ACC112 (cell line): Measurements from ENCODE around the gene LSM7.

Experiments
- H2AFZ ChIP-seq: fragments of 200-600 bp; sonication (generic); one replicate; pipeline ENCODE4 v1.6.0; 2017; ENCODE audit warnings: antibody characterized with exemption, low read length; ENCODE audit not compliant: unreplicated experiment
- H3K27ac ChIP-seq: fragments of 200-600 bp; sonication (generic); 2 replicates; pipeline ENCODE4 v1.5.1; 2014; ENCODE audit warnings: low read depth, mild to moderate bottlenecking, antibody characterized with exemption, low read length, moderate library complexity
- H3K27me3 ChIP-seq: fragments of 200-600 bp; sonication (generic); 2 replicates; pipeline ENCODE4 v1.6.1; 2014; ENCODE audit warnings: mild to moderate bottlenecking, antibody characterized with exemption, low read length, moderate library complexity, mixed read lengths; ENCODE audit not compliant: insufficient read depth
- H3K36me3 ChIP-seq: fragments of 200-600 bp; sonication (generic); 2 replicates; pipeline ENCODE4 v1.6.1; 2016; ENCODE audit warnings: mild to moderate bottlenecking, antibody characterized with exemption, low read length, moderate library complexity, mixed read lengths; ENCODE audit not compliant: insufficient read depth
- H3K4me1 ChIP-seq: fragments of 200-600 bp; sonication (generic); one replicate; pipeline ENCODE4 v1.6.1; 2016; ENCODE audit warnings: low read length, mixed read lengths; ENCODE audit not compliant: insufficient read depth, unreplicated experiment, control insufficient read depth
- H3K4me3 ChIP-seq: fragments of 200-600 bp; sonication (generic); 2 replicates; pipeline ENCODE4 v1.5.1; 2014; ENCODE audit warnings: mild to moderate bottlenecking, low read depth, low read length
- H3K79me2 ChIP-seq: fragments of 200-600 bp; sonication (generic); one replicate; pipeline ENCODE4 v1.6.0; 2016; ENCODE audit warnings: low read length; ENCODE audit not compliant: control insufficient read depth, unreplicated experiment, insufficient read depth

LSM7 gene

GRCh38 chr19:2291185-2291751, 37.1 kb downstream of the LSM7 start:
- H3K36me3 ChIP-seq: no peaks in the 10 kb centered on the region
- 0 out of 2 replicates have a peak overlapping the region, but pooled peaks have one; percentile 16 for H3K4me3 ChIP-seq
- peaks cover 31% of the 10 kb centered on the region for H3K27me3 ChIP-seq
- H2AFZ ChIP-seq: no peak overlapping the region
- H3K79me2 ChIP-seq: no peaks in the 10 kb centered on the region
- H3K4me1 ChIP-seq: peaks cover 8% of the 10 kb centered on the region
- no peak overlapping the region for H3K27ac ChIP-seq

- H3K79me2 ChIP-seq: no peaks in the 10 kb centered on the region
- peak overlapping the region; percentile 59 for H3K4me3 ChIP-seq
- H3K27ac ChIP-seq: no peak overlapping the region
- H3K27me3 ChIP-seq: peaks cover 31% of the 10 kb centered on the region
- no peaks in the 10 kb centered on the region for H3K36me3 ChIP-seq
- peaks cover 8% of the 10 kb centered on the region for H3K4me1 ChIP-seq
- H2AFZ ChIP-seq: no peak overlapping the region
Measured at GRCh38 chr19:2290441-2291184, 37.8 kb downstream of the LSM7 start.

GRCh38 chr19:2289714-2290435, 38.5 kb downstream of the LSM7 start:
- H2AFZ ChIP-seq: no peak overlapping the region
- H3K4me3 ChIP-seq: peak overlapping the region; percentile 59
- no peak overlapping the region for H3K27ac ChIP-seq
- H3K36me3 ChIP-seq: no peaks in the 10 kb centered on the region
- H3K79me2 ChIP-seq: no peaks in the 10 kb centered on the region
- peaks cover 31% of the 10 kb centered on the region for H3K27me3 ChIP-seq
- peaks cover 8% of the 10 kb centered on the region for H3K4me1 ChIP-seq

GRCh38 chr19:2288818-2289713, 39.3 kb downstream of the LSM7 start:
- no peaks in the 10 kb centered on the region for H3K36me3 ChIP-seq
- H2AFZ ChIP-seq: no peak overlapping the region
- H3K27me3 ChIP-seq: peaks cover 31% of the 10 kb centered on the region
- H3K79me2 ChIP-seq: no peaks in the 10 kb centered on the region
- no peak overlapping the region for H3K27ac ChIP-seq
- no peak overlapping the region for H3K4me3 ChIP-seq
- H3K4me1 ChIP-seq: peaks cover 4% of the 10 kb centered on the region

GRCh38 chr19:2288338-2288817, 40.0 kb downstream of the LSM7 start:
- no peak overlapping the region for H3K4me3 ChIP-seq
- H3K27ac ChIP-seq: no peak overlapping the region
- H3K79me2 ChIP-seq: no peaks in the 10 kb centered on the region
- H3K36me3 ChIP-seq: no peaks in the 10 kb centered on the region
- H2AFZ ChIP-seq: no peak overlapping the region
- H3K4me1 ChIP-seq: peaks cover 4% of the 10 kb centered on the region
- H3K27me3 ChIP-seq: peaks cover 31% of the 10 kb centered on the region

- Histone ChIP-seq H3K79me2 (no peaks in the 10 kb centered on the region), H3K27me3 (peaks cover 31% of the 10 kb centered on the region), H3K36me3 (no peaks in the 10 kb centered on the region), H3K4me3 (no peak overlapping the region), H3K4me1 (peaks cover 4% of the 10 kb centered on the region), H2AFZ (no peak overlapping the region), H3K27ac (no peak overlapping the region)
Measured at GRCh38 chr19:2287585-2288337, 40.6 kb downstream of the LSM7 start.

GRCh38 chr19:2286402-2287140, 41.8 kb downstream of the LSM7 start:
- Histone ChIP-seq H3K79me2 (no peaks in the 10 kb centered on the region), H3K36me3 (no peaks in the 10 kb centered on the region), H3K4me3 (no peak overlapping the region), H2AFZ (no peak overlapping the region), H3K4me1 (peaks cover 8% of the 10 kb centered on the region), H3K27me3 (peaks cover 30% of the 10 kb centered on the region), H3K27ac (no peak overlapping the region)

- Histone ChIP-seq H3K4me3 (no peak overlapping the region), H3K36me3 (no peaks in the 10 kb centered on the region), H3K27ac (no peak overlapping the region), H3K79me2 (no peaks in the 10 kb centered on the region), H3K27me3 (peaks cover 4% of the 10 kb centered on the region; the same call in 1 of the 2 replicates), H3K4me1 (peaks cover 4% of the 10 kb centered on the region), H2AFZ (no peak overlapping the region)
Measured at GRCh38 chr19:2283835-2284507, 44.4 kb downstream of the LSM7 start.

GRCh38 chr19:2282862-2283237, 45.5 kb downstream of the LSM7 start:
- H3K36me3 ChIP-seq: no peaks in the 10 kb centered on the region
- no peak overlapping the region for H3K4me3 ChIP-seq
- H2AFZ ChIP-seq: no peak overlapping the region
- H3K27me3 ChIP-seq: no peaks in the 10 kb centered on the region
- H3K79me2 ChIP-seq: no peaks in the 10 kb centered on the region
- no peak overlapping the region for H3K27ac ChIP-seq
- peaks cover 4% of the 10 kb centered on the region for H3K4me1 ChIP-seq
